ENCODE results near the gene PLCB3.

The PLCB3 gene

GRCh38 chr11:64251016-64251752, at the start of gene PLCB3:
PLCB3 (plus strand) TSS chr11:64251530; CDS start chr11:64251650, 120 bp downstream.
- DNase-seq: peak in 1 of 2 experiments; percentile 35

- no peak for DNase-seq
Measured at GRCh38 chr11:64201543-64201942, 49.8 kb upstream of the PLCB3 start.

GRCh38 chr11:64202992-64203391, 48.3 kb upstream of the PLCB3 start:
- no peak for DNase-seq

- no peak for DNase-seq
Measured at GRCh38 chr11:64203421-64204079, 47.8 kb upstream of the PLCB3 start.

- no peak for DNase-seq
Measured at GRCh38 chr11:64204080-64204440, 47.3 kb upstream of the PLCB3 start.

GRCh38 chr11:64204464-64204989, 46.8 kb upstream of the PLCB3 start:
- peak; percentile 71 to 79 for DNase-seq

- no peak for DNase-seq
Measured at GRCh38 chr11:64206457-64207255, 44.7 kb upstream of the PLCB3 start, which contains the start of gene FERMT3. FERMT3 (plus strand) TSS chr11:64206721; CDS start chr11:64207365, 644 bp downstream.

- no peak for DNase-seq
Measured at GRCh38 chr11:64207256-64208085, 43.9 kb upstream of the PLCB3 start.

GRCh38 chr11:64208086-64208795, 43.1 kb upstream of the PLCB3 start:
- no peak for DNase-seq

GRCh38 chr11:64208796-64209562, 42.4 kb upstream of the PLCB3 start:
- DNase-seq: no peak

GRCh38 chr11:64209563-64209843, 41.8 kb upstream of the PLCB3 start:
- no peak for DNase-seq

- DNase-seq: no peak
Measured at GRCh38 chr11:64210301-64211020, 40.9 kb upstream of the PLCB3 start.

GRCh38 chr11:64211181-64211872, 40.0 kb upstream of the PLCB3 start:
- DNase-seq: no peak

GRCh38 chr11:64216879-64217278, 34.5 kb upstream of the PLCB3 start:
- DNase-seq: no peak

GRCh38 chr11:64218628-64219353, 32.5 kb upstream of the PLCB3 start:
- no peak for DNase-seq

GRCh38 chr11:64219354-64219684, 32.0 kb upstream of the PLCB3 start:
- DNase-seq: no peak

GRCh38 chr11:64219755-64220154, 31.6 kb upstream of the PLCB3 start:
- DNase-seq: no peak

GRCh38 chr11:64220271-64220670, 31.1 kb upstream of the PLCB3 start:
- no peak for DNase-seq

- DNase-seq: no peak
Measured at GRCh38 chr11:64220798-64221197, 30.5 kb upstream of the PLCB3 start.
